HG03064 (cell line): ENCODE data around the gene SLA2.
"Not testable (repeated sequence)": the region's sequence is repeated elsewhere in the genome, so short reads cannot be mapped to it uniquely, and the experiment has no call there.

Experiments
- ATAC-seq: cut with Tn5 transposase; IDR thresholded peaks from one replicate; pipeline ENCODE4 v1.9.1; 2021; ENCODE audit warnings: low read depth; ENCODE audit not compliant: unreplicated experiment

Gene SLA2

GRCh38 chr20:36613974-36614373, 32.0 kb downstream of the SLA2 start:
- ATAC-seq = no peak

GRCh38 chr20:36611625-36612024, 34.4 kb downstream of the SLA2 start:
- no peak for ATAC-seq

- ATAC-seq = not testable (repeated sequence)
Observed at GRCh38 chr20:36608388-36608728, 37.6 kb downstream of the SLA2 start.

GRCh38 chr20:36607586-36608387, 38.2 kb downstream of the SLA2 start:
- ATAC-seq = no peak

- ATAC-seq = no peak
Observed at GRCh38 chr20:36606158-36607066, 39.6 kb downstream of the SLA2 start.

- ATAC-seq = peak; percentile 78
Observed at GRCh38 chr20:36605399-36606157, 40.4 kb downstream of the SLA2 start, which contains the start of gene RAB5IF. TSS of gene RAB5IF (plus strand) at chr20:36605779. CDS start at chr20:36605952, 173 bp downstream.

GRCh38 chr20:36604952-36605398, 41.0 kb downstream of the SLA2 start:
- ATAC-seq = peak; percentile 15

GRCh38 chr20:36601540-36601939, 44.5 kb downstream of the SLA2 start:
- ATAC-seq = no peak

GRCh38 chr20:36599912-36600345, 46.1 kb downstream of the SLA2 start:
- no peak for ATAC-seq

- ATAC-seq = no peak
Observed at GRCh38 chr20:36593347-36593929, 52.6 kb downstream of the SLA2 start.

GRCh38 chr20:36591854-36592641, 53.9 kb downstream of the SLA2 start:
- no peak for ATAC-seq

- no peak for ATAC-seq
Observed at GRCh38 chr20:36591281-36591680, 54.7 kb downstream of the SLA2 start.

- ATAC-seq = no peak
Observed at GRCh38 chr20:36587388-36588070, 58.5 kb downstream of the SLA2 start.

- no peak for ATAC-seq
Observed at GRCh38 chr20:36585410-36586125, 60.4 kb downstream of the SLA2 start.

- ATAC-seq = no peak
Observed at GRCh38 chr20:36584018-36584481, 61.9 kb downstream of the SLA2 start.

- ATAC-seq = no peak
Observed at GRCh38 chr20:36582821-36583220, 63.2 kb downstream of the SLA2 start.

GRCh38 chr20:36582322-36582721, 63.7 kb downstream of the SLA2 start:
- ATAC-seq = no peak

- no peak for ATAC-seq
Observed at GRCh38 chr20:36579996-36580545, 65.9 kb downstream of the SLA2 start.
